ENCODE data around the gene BEND5. TPM values are rescaled to one million over a fixed set of nuclear protein-coding genes. Genes with fewer than 3 reads are reported as not detected.

The BEND5 gene
- total and polyA plus RNA-seq, 2 of the 13 experiments (the other 11 are each of a cell fraction or from before 2014, with no cell fraction given) = 0.11 TPM; not detected in 1

GRCh38 chr1:48717082-48717481, 59.6 kb downstream of the BEND5 start:
- Histone ChIP-seq H3K4me2 (ENCODE audit: low read depth, low read length) (no peak overlapping the region), H3K27ac (ENCODE audit: extremely low read length, insufficient read depth, low read length) (no peak overlapping the region), H3K9ac (ENCODE audit: insufficient read depth, low read depth, low read length) (no peak overlapping the region), H3K4me3 (replicated peaks in 1 of 3; ENCODE audit: insufficient read depth in 1 of 3, low read depth in 2 of 3, low read length in 3 of 3) (no peak overlapping the region), H4K20me1 (ENCODE audit: insufficient read depth, low read length) (no peaks in the 10 kb centered on the region), H2AFZ (ENCODE audit: low read length) (no peak overlapping the region), H3K79me2 (ENCODE audit: insufficient read depth, low read length) (no peaks in the 10 kb centered on the region), H3K27me3 (ENCODE audit: control insufficient read depth in 1 of 2, insufficient read depth in 2 of 2, low read length in 2 of 2) (no peaks in the 10 kb centered on the region), H3K4me1 (ENCODE audit: insufficient read depth, low read length) (no peaks in the 10 kb centered on the region), H3K9me3 (ENCODE audit: low read length) (no peaks in the 10 kb centered on the region), H3K36me3 (replicated peaks in 1 of 2; ENCODE audit: control insufficient read depth in 1 of 2, insufficient read depth in 2 of 2, low read length in 2 of 2) (no peaks in the 10 kb centered on the region)
- FAIRE-seq = no peak
- intact Hi-C loops (cut with micrococcal nuclease; ENCODE audit: unreplicated experiment) = no loop called here
- TF ChIP-seq SP4 (CRISPR knock-in tag; IDR thresholded peaks at IDR 0.05) (no peak), MAFK (conservative IDR thresholded peaks at IDR 0.05 in 1 of 2, IDR thresholded peaks at IDR 0.05 in 1 of 2; ENCODE audit: low read length in 2 of 2) (no peak), RCOR2 (CRISPR knock-in tag; IDR thresholded peaks at IDR 0.05) (no peak), ZNF432 (CRISPR knock-in tag; IDR thresholded peaks at IDR 0.05; ENCODE audit: borderline replicate concordance) (no peak), RFX1 (IDR thresholded peaks at IDR 0.05) (no peak), FUBP1 (CRISPR knock-in tag; IDR thresholded peaks at IDR 0.05; ENCODE audit: borderline replicate concordance) (no peak), SYNCRIP (IDR thresholded peaks at IDR 0.05; ENCODE audit: insufficient read depth, low read depth, low read length) (no peak), MAX (IDR thresholded peaks at IDR 0.05) (no peak), GMEB2 (CRISPR knock-in tag; IDR thresholded peaks at IDR 0.05; ENCODE audit: low read depth) (no peak), ZBTB20 (CRISPR knock-in tag; IDR thresholded peaks at IDR 0.05; ENCODE audit: borderline replicate concordance, low read depth) (no peak), ZNF275 (CRISPR knock-in tag; IDR thresholded peaks at IDR 0.05; ENCODE audit: borderline replicate concordance) (no peak), CSRNP1 (CRISPR knock-in tag; IDR thresholded peaks at IDR 0.05) (no peak), TFE3 (CRISPR knock-in tag; IDR thresholded peaks at IDR 0.05) (no peak)
- POLR2A ChIA-PET = no interaction called here
- whole genome bisulfite sequencing (ENCODE audit: low lambda C conversion rate) = 48% methylated on average over 1 of the region's 1 CpG
- in situ Hi-C loops (cut with HindIII; ENCODE audit: extremely low pct_ligation_motif_present, low pct_unique_long_range_greater_than_20kb) = no loop called here
- ATAC-seq = no peak
- no TSS peak for BruUV-seq (replicated peaks)
- DNase-seq (ENCODE audit: low spot score) = no peak
- CTCF ChIA-PET (ENCODE audit: low intra/inter-chr PET ratio, low total read pairs) = no interaction called here

All from HepG2 (cell line).